Trophoblast cell (in vitro differentiated cells and primary cell): ENCODE measurements around the gene FIP1L1.

Experiments
- DNase-seq, 2 donors: peaks; one replicate each; pipeline ENCODE4 v3.0.0-alpha.2; 2016
- H2AFZ ChIP-seq: 2 replicates; pipeline ENCODE4 v1.6.1; 2013; ENCODE audit warnings: low read length, moderate library complexity, mild to moderate bottlenecking; ENCODE audit not compliant: insufficient read depth, poor library complexity
- H2AK5ac ChIP-seq: 2 replicates; pipeline ENCODE4 v1.6.1; 2013; ENCODE audit warnings: mild to moderate bottlenecking, low read length
- H2BK120ac ChIP-seq: 2 replicates; pipeline ENCODE4 v1.6.1; 2013; ENCODE audit warnings: low read length, mild to moderate bottlenecking, moderate library complexity; ENCODE audit not compliant: insufficient read depth, poor library complexity
- H2BK12ac ChIP-seq: 2 replicates; pipeline ENCODE4 v1.6.1; 2013; ENCODE audit warnings: mild to moderate bottlenecking, low read length, moderate library complexity
- H2BK5ac ChIP-seq: 2 replicates; pipeline ENCODE4 v1.6.1; 2013; ENCODE audit warnings: low read length, low read depth, moderate library complexity, mild to moderate bottlenecking; ENCODE audit not compliant: poor library complexity
- H3K14ac ChIP-seq: 2 replicates; pipeline ENCODE4 v1.6.1; 2013; ENCODE audit warnings: mild to moderate bottlenecking, low read length
- H3K18ac ChIP-seq: 2 replicates; pipeline ENCODE4 v1.6.1; 2013; ENCODE audit warnings: mild to moderate bottlenecking, low read length
- H3K23ac ChIP-seq: 2 replicates; pipeline ENCODE4 v1.6.1; 2013; ENCODE audit warnings: low read length
- H3K27ac ChIP-seq: 2 replicates; pipeline ENCODE4 v1.5.1; 2013; ENCODE audit warnings: low read depth, mild to moderate bottlenecking, inconsistent platforms, low read length, moderate library complexity
- H3K27me3 ChIP-seq: 2 replicates; pipeline ENCODE4 v1.6.1; 2013; ENCODE audit warnings: inconsistent platforms, mild to moderate bottlenecking, low read length, moderate library complexity; ENCODE audit not compliant: insufficient read depth
- H3K36me3 ChIP-seq, 2 experiments: 1 replicate in 1 of 2; 2 replicates in 1 of 2; pipeline ENCODE4 v1.6.1; 2013; ENCODE audit warnings: low read length in 2 of 2, mild to moderate bottlenecking in 2 of 2, moderate library complexity in 1 of 2; ENCODE audit not compliant: insufficient read depth in 2 of 2, control insufficient read depth in 1 of 2
- H3K4ac ChIP-seq: 2 replicates; pipeline ENCODE4 v1.6.1; 2013; ENCODE audit warnings: low read depth, mild to moderate bottlenecking, low read length, moderate library complexity
- H3K4me1 ChIP-seq, 2 experiments: 1 replicate in 1 of 2; 2 replicates in 1 of 2; pipeline ENCODE4 v1.6.1; 2013; ENCODE audit warnings: low read length in 2 of 2, mild to moderate bottlenecking in 2 of 2, moderate library complexity in 1 of 2; ENCODE audit not compliant: insufficient read depth in 2 of 2, control insufficient read depth in 1 of 2
- H3K4me2 ChIP-seq: 2 replicates; pipeline ENCODE4 v1.6.1; 2013; ENCODE audit warnings: inconsistent platforms, mild to moderate bottlenecking, low read length, moderate library complexity
- H3K4me3 ChIP-seq: 2 replicates; pipeline ENCODE4 v1.5.1; 2013; ENCODE audit warnings: mild to moderate bottlenecking, low read depth, low read length, inconsistent platforms
- H3K79me1 ChIP-seq: one replicate; pipeline ENCODE4 v1.6.1; 2013; ENCODE audit warnings: low read length
- H3K79me2 ChIP-seq: 2 replicates; pipeline ENCODE4 v1.6.1; 2013; ENCODE audit warnings: low read length, mild to moderate bottlenecking; ENCODE audit not compliant: control insufficient read depth, insufficient read depth, poor library complexity
- H3K9ac ChIP-seq: 2 replicates; pipeline ENCODE4 v1.6.1; 2013; ENCODE audit warnings: mild to moderate bottlenecking, low read length
- H3K9me3 ChIP-seq: 2 replicates; pipeline ENCODE4 v1.6.1; 2013; ENCODE audit warnings: low read depth, mild to moderate bottlenecking, control low read depth, inconsistent platforms, low read length; ENCODE audit not compliant: insufficient read depth
- H4K12ac ChIP-seq: 2 replicates; pipeline ENCODE4 v1.6.1; 2013; ENCODE audit warnings: low read depth, mild to moderate bottlenecking, low read length, moderate library complexity
- H4K8ac ChIP-seq: 2 replicates; pipeline ENCODE4 v1.6.1; 2013; ENCODE audit warnings: low read depth, mild to moderate bottlenecking, low read length, moderate library complexity
- H4K91ac ChIP-seq: one replicate; pipeline ENCODE4 v1.6.1; 2013; ENCODE audit warnings: low read depth, mild to moderate bottlenecking, low read length, moderate library complexity
- WGBS: extraction: QIAGEN DNeasy Blood & Tissue Kit; methylation state at CpG from one replicate; pipeline ENCODE4 v1.1.7; 2013; ENCODE audit warnings: missing lambda C conversion rate; ENCODE audit not compliant: insufficient read length, insufficient coverage; ENCODE audit errors: extremely low coverage; 5-methylcytosine and 5-hydroxymethylcytosine counted together

FIP1L1 gene

GRCh38 chr4:53444954-53445353 is 67.5 kb downstream of the FIP1L1 start:
- Histone ChIP-seq H3K18ac (no peak overlapping the region), H2AFZ (no peak overlapping the region), H3K4me1 (no peaks in the 10 kb centered on the region), H3K23ac (peak overlapping the region; percentile 32), H3K4ac (no peak overlapping the region), H4K12ac (no peak overlapping the region), H2AK5ac (no peak overlapping the region), H3K27ac (no peak overlapping the region), H2BK120ac (no peak overlapping the region), H3K79me2 (no peaks in the 10 kb centered on the region), H3K4me2 (no peak overlapping the region), H4K8ac (no peak overlapping the region), H3K79me1 (no peaks in the 10 kb centered on the region), H3K4me3 (no peak overlapping the region), H3K9ac (no peak overlapping the region), H4K91ac (no peak overlapping the region), H2BK12ac (no peak overlapping the region), H3K14ac (no peak overlapping the region), H2BK5ac (no peak overlapping the region), H3K36me3 (peaks cover 4% of the 10 kb centered on the region in 2 experiments), H3K27me3 (no peaks in the 10 kb centered on the region), H3K9me3 (no peaks in the 10 kb centered on the region)
- no peak for DNase-seq
- no CpG with 5 or more reads among the region's 2 CpGs for WGBS

- Histone ChIP-seq H4K91ac (no peak overlapping the region), H3K4me1 (no peaks in the 10 kb centered on the region), H2AFZ (no peak overlapping the region), H3K4me2 (no peak overlapping the region), H3K9me3 (no peaks in the 10 kb centered on the region), H2BK5ac (no peak overlapping the region), H3K4me3 (no peak overlapping the region), H3K27me3 (no peaks in the 10 kb centered on the region), H4K8ac (no peak overlapping the region), H3K18ac (no peak overlapping the region), H3K14ac (no peak overlapping the region), H2AK5ac (no peak overlapping the region), H3K36me3 (peaks cover 0 to 7% of the 10 kb centered on the region in 2 experiments), H2BK120ac (no peak overlapping the region), H3K9ac (no peak overlapping the region), H3K4ac (no peak overlapping the region), H3K79me1 (no peaks in the 10 kb centered on the region), H4K12ac (no peak overlapping the region), H2BK12ac (no peak overlapping the region), H3K23ac (no peak overlapping the region), H3K79me2 (no peaks in the 10 kb centered on the region), H3K27ac (no peak overlapping the region)
- WGBS: no CpG with 5 or more reads among the region's 3 CpGs
- peak; percentile 36 to 47 for DNase-seq
These were observed 73.3 kb downstream of the FIP1L1 start for GRCh38 chr4:53450773-53451172.

DNA sequence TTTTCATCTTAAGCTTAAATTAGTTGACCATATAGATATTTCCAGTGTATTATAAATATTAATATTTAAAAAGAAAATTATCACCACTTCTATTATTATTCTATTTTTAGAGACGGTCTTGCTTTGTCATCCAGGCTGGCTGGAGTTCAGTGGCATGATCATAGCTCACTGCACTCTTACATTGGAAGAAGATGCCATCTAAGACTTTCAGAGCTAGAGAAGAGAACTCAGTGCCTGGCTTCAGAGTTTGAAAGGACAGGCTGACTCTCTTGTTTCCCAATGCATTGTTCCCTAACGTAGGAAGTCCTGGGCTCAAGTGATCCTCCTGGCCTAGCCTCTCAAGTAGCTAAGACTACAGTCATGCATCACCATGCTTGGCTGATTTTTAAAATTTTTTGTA is 75.9 kb downstream of the FIP1L1 start:
- WGBS: no CpG with 5 or more reads among the region's 2 CpGs
- H3K9ac ChIP-seq: no peak overlapping the region
- no peak overlapping the region for H3K4ac ChIP-seq
- H2AK5ac ChIP-seq: no peak overlapping the region
- no peak for DNase-seq
- H3K27ac ChIP-seq: no peak overlapping the region
- no peak overlapping the region for H2BK12ac ChIP-seq
- no peak overlapping the region for H4K91ac ChIP-seq
- no peaks in the 10 kb centered on the region for H3K79me2 ChIP-seq
- H3K27me3 ChIP-seq: no peaks in the 10 kb centered on the region
- H3K4me1 ChIP-seq: no peaks in the 10 kb centered on the region
- no peaks in the 10 kb centered on the region for H3K79me1 ChIP-seq
- H2AFZ ChIP-seq: no peak overlapping the region
- no peaks in the 10 kb centered on the region for H3K9me3 ChIP-seq
- no peak overlapping the region for H4K8ac ChIP-seq
- no peak overlapping the region for H4K12ac ChIP-seq
- H3K23ac ChIP-seq: no peak overlapping the region
- no peak overlapping the region for H2BK5ac ChIP-seq
- no peak overlapping the region for H2BK120ac ChIP-seq
- peaks cover 0 to 8% of the 10 kb centered on the region in 2 experiments for H3K36me3 ChIP-seq
- H3K18ac ChIP-seq: no peak overlapping the region
- no peak overlapping the region for H3K14ac ChIP-seq
- no peak overlapping the region for H3K4me2 ChIP-seq
- H3K4me3 ChIP-seq: no peak overlapping the region

- H2BK5ac ChIP-seq: no peak overlapping the region
- H3K4me3 ChIP-seq: no peak overlapping the region
- DNase-seq: no peak
- H3K79me1 ChIP-seq: no peaks in the 10 kb centered on the region
- no peaks in the 10 kb centered on the region for H3K9me3 ChIP-seq
- no peak overlapping the region for H3K4me2 ChIP-seq
- peaks cover 2 to 12% of the 10 kb centered on the region in 2 experiments for H3K36me3 ChIP-seq
- no peaks in the 10 kb centered on the region for H3K79me2 ChIP-seq
- no peak overlapping the region for H4K91ac ChIP-seq
- H3K18ac ChIP-seq: no peak overlapping the region
- H2BK12ac ChIP-seq: no peak overlapping the region
- no peak overlapping the region for H3K14ac ChIP-seq
- no peak overlapping the region for H2AK5ac ChIP-seq
- no peak overlapping the region for H3K27ac ChIP-seq
- H3K9ac ChIP-seq: no peak overlapping the region
- no peak overlapping the region for H3K23ac ChIP-seq
- no peak overlapping the region for H2BK120ac ChIP-seq
- H4K12ac ChIP-seq: no peak overlapping the region
- no peak overlapping the region for H2AFZ ChIP-seq
- H3K27me3 ChIP-seq: no peaks in the 10 kb centered on the region
- no peaks in the 10 kb centered on the region for H3K4me1 ChIP-seq
- no CpG with 5 or more reads among the region's 3 CpGs for WGBS
- H4K8ac ChIP-seq: no peak overlapping the region
- H3K4ac ChIP-seq: no peak overlapping the region
These were observed 78.3 kb downstream of the FIP1L1 start for GRCh38 chr4:53455766-53456165.
